ENCODE results near the gene CC2D1B. TPM values are rescaled to one million over a fixed set of nuclear protein-coding genes. Genes with fewer than 3 reads are reported as not detected.

Gene CC2D1B
- total and polyA plus RNA-seq, 9 of the 15 experiments (the other 6 are each of a cell fraction or from before 2014, with no cell fraction given): 1.2 to 33.6 (median 25.5) TPM

DNA sequence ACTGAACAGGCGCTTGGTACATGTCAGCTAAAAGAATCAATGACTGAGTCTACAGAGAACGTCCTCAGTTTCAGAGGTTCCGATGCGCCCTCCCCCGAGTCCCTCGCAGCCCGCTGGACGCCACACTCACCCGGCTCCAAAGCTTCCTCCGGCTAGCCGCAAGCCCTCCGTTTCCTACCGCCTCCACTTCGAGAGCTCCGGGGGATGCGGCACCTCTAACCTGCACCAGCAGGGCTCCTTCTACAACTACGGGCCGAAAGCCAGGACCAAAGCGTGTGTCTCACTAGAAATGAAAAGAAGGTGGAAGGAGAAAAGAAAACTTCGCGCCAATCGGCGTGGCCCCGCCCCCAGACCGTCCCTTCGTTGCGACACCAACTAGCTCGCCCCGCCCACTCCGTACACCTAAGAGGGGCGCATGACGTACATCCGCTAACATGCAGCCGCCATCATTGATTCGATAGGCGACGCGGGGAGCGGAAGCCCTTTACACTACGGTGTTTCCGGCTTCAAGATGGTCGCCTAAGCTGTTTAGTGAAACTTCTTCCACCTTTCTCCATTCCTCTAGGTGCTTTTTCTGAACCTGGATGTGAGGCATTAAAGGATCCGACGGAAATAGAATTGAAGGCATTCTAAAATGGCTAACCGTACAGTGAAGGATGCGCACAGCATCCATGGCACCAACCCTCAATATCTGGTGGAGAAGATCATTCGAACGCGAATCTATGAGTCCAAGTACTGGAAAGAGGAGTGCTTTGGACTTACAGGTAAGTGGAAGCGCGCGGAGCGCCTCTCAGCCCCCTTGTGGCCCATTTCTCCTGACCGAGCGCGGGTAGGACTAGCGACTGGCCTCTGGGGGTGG lies 38.3 kb upstream of the CC2D1B start, which contains the start of the genes ORC1 and PRPF38A (continued):
- TF ChIP-seq NR2C2 (CRISPR knock-in tag; IDR thresholded peaks at IDR 0.05) (peak; percentile 29; the same call in 1 of the 2 replicates), NR2C2 (tag; IDR thresholded peaks at IDR 0.05) (no peak; the same call in 1 of the 2 replicates), ZNF274 (IDR thresholded peaks at IDR 0.05; ENCODE audit: borderline replicate concordance, low read depth, low read length) (no peak), GABPA (tag; conservative IDR thresholded peaks at IDR 0.05; ENCODE audit: low read depth) (peak; percentile 98), XRCC5 (IDR thresholded peaks at IDR 0.05; ENCODE audit: low read depth, low read length) (no peak), JUND (IDR thresholded peaks at IDR 0.05; ENCODE audit: borderline replicate concordance, low read depth, low read length) (peak; percentile 71), JUND (tag; IDR thresholded peaks at IDR 0.05; ENCODE audit: borderline replicate concordance, low read depth, low read length) (peak; percentile 77; the same call in 2 of the 3 replicates), ZNF780A (CRISPR knock-in tag; IDR thresholded peaks at IDR 0.05) (no peak), ATF1 (CRISPR knock-in tag; IDR thresholded peaks at IDR 0.05) (peak; percentile 78), ATF1 (tag; IDR thresholded peaks at IDR 0.05) (peak; percentile 98), TEAD2 (tag; IDR thresholded peaks at IDR 0.05) (no peak), NONO (IDR thresholded peaks at IDR 0.05; ENCODE audit: low read depth in 2 of 2, low read length in 1 of 2) (no peak), TCFL5 (CRISPR knock-in tag; conservative IDR thresholded peaks at IDR 0.05) (no peak)
- TF ChIP-seq, protein P1, sequence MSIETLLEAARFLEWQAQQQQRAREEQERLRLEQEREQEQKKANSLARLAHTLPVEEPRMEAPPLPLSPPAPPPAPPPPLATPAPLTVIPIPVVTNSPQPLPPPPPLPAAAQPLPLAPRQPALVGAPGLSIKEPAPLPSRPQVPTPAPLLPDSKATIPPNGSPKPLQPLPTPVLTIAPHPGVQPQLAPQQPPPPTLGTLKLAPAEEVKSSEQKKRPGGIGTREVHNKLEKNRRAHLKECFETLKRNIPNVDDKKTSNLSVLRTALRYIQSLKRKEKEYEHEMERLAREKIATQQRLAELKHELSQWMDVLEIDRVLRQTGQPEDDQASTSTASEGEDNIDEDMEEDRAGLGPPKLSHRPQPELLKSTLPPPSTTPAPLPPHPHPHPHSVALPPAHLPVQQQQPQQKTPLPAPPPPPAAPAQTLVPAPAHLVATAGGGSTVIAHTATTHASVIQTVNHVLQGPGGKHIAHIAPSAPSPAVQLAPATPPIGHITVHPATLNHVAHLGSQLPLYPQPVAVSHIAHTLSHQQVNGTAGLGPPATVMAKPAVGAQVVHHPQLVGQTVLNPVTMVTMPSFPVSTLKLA (conservative IDR thresholded peaks at IDR 0.05): peak; percentile 62 to 82
- TF ChIP-seq, protein P2, sequence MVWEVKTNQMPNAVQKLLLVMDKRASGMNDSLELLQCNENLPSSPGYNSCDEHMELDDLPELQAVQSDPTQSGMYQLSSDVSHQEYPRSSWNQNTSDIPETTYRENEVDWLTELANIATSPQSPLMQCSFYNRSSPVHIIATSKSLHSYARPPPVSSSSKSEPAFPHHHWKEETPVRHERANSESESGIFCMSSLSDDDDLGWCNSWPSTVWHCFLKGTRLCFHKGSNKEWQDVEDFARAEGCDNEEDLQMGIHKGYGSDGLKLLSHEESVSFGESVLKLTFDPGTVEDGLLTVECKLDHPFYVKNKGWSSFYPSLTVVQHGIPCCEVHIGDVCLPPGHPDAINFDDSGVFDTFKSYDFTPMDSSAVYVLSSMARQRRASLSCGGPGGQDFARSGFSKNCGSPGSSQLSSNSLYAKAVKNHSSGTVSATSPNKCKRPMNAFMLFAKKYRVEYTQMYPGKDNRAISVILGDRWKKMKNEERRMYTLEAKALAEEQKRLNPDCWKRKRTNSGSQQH (CRISPR knock-in tag; IDR thresholded peaks at IDR 0.05): peak; percentile 10; the same call in 1 of the 2 replicates
- TF ChIP-seq, protein P3, sequence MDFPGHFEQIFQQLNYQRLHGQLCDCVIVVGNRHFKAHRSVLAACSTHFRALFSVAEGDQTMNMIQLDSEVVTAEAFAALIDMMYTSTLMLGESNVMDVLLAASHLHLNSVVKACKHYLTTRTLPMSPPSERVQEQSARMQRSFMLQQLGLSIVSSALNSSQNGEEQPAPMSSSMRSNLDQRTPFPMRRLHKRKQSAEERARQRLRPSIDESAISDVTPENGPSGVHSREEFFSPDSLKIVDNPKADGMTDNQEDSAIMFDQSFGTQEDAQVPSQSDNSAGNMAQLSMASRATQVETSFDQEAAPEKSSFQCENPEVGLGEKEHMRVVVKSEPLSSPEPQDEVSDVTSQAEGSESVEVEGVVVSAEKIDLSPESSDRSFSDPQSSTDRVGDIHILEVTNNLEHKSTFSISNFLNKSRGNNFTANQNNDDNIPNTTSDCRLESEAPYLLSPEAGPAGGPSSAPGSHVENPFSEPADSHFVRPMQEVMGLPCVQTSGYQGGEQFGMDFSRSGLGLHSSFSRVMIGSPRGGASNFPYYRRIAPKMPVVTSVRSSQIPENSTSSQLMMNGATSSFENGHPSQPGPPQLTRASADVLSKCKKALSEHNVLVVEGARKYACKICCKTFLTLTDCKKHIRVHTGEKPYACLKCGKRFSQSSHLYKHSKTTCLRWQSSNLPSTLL (IDR thresholded peaks at IDR 0.05): no peak
